OCI-LY1 (cell line): ENCODE results near the gene CHMP3.

Source experiments
- H2AFZ ChIP-seq: fragments of 200-600 bp; sonication (generic), shearing (Covaris generic); 2 replicates; pipeline ENCODE4 v1.6.0; 2014; ENCODE audit warnings: antibody characterized with exemption, mild to moderate bottlenecking, low read length
- H3F3A ChIP-seq: fragments of 200-600 bp; sonication (generic), shearing (Covaris generic); 2 replicates; pipeline ENCODE4 v1.6.0; 2014; ENCODE audit warnings: mild to moderate bottlenecking, antibody characterized with exemption, low read length, moderate library complexity; ENCODE audit not compliant: insufficient read depth
- H3K27ac ChIP-seq: fragments of 200-600 bp; sonication (generic); 2 replicates; pipeline ENCODE4 v1.5.1; 2014; ENCODE audit warnings: low read length, mixed run types, mild to moderate bottlenecking, low read depth; ENCODE audit not compliant: poor library complexity, severe bottlenecking
- H3K27me3 ChIP-seq: fragments of 200-600 bp; sonication (generic); 2 replicates; pipeline ENCODE4 v1.6.0; 2014; ENCODE audit warnings: antibody characterized with exemption, mild to moderate bottlenecking, low read length, moderate library complexity; ENCODE audit not compliant: insufficient read depth
- H3K36me3 ChIP-seq: fragments of 200-600 bp; sonication (generic); 2 replicates; pipeline ENCODE4 v1.6.1; 2014; ENCODE audit warnings: mild to moderate bottlenecking, antibody characterized with exemption, low read length, moderate library complexity, mixed read lengths; ENCODE audit not compliant: insufficient read depth
- H3K4me1 ChIP-seq: fragments of 200-600 bp; sonication (generic); 2 replicates; pipeline ENCODE4 v1.5.1; 2014; ENCODE audit warnings: mild to moderate bottlenecking, low read length, moderate library complexity; ENCODE audit not compliant: insufficient read depth, severe bottlenecking
- H3K4me2 ChIP-seq: fragments of 200-600 bp; sonication (generic), shearing (Covaris generic); 2 replicates; pipeline ENCODE4 v1.6.1; 2014; ENCODE audit warnings: low read length
- H3K4me3 ChIP-seq: fragments of 200-600 bp; sonication (generic); 2 replicates; pipeline ENCODE4 v1.5.1; 2014; ENCODE audit warnings: low read length, low read depth, mild to moderate bottlenecking, mixed read lengths; ENCODE audit not compliant: poor library complexity, severe bottlenecking
- H3K79me2 ChIP-seq: fragments of 200-600 bp; shearing (Covaris generic); 2 replicates; pipeline ENCODE4 v1.6.1; 2016; ENCODE audit warnings: mixed run types, low read length, mixed read lengths; ENCODE audit not compliant: insufficient read depth
- H3K9ac ChIP-seq: fragments of 200-600 bp; sonication (generic), shearing (Covaris generic); 2 replicates; pipeline ENCODE4 v1.6.1; 2014; ENCODE audit warnings: mild to moderate bottlenecking, low read length, mixed read lengths
- H3K9me2 ChIP-seq: fragments of 200-600 bp; sonication (generic), shearing (Covaris generic); 2 replicates; pipeline ENCODE4 v1.6.1; 2014; ENCODE audit warnings: low read depth, mild to moderate bottlenecking, low read length, mixed read lengths
- H3K9me3 ChIP-seq: fragments of 200-600 bp; shearing (Covaris generic); 2 replicates; pipeline ENCODE4 v1.6.1; 2014; ENCODE audit warnings: low read length, mixed read lengths
- H4K20me1 ChIP-seq: fragments of 200-600 bp; sonication (generic), shearing (Covaris generic); 2 replicates; pipeline ENCODE4 v1.6.0; 2016; ENCODE audit warnings: mild to moderate bottlenecking, low read length; ENCODE audit not compliant: insufficient read depth
- CTCF ChIP-seq: fragments of 200-600 bp; sonication (generic), shearing (Covaris generic); IDR thresholded peaks from 2 replicates; pipeline ENCODE4 v1.5.1; 2017; ENCODE audit warnings: mild to moderate bottlenecking, antibody characterized with exemption, low read length, moderate library complexity, mixed read lengths
- EZH2 ChIP-seq: fragments of 200-600 bp; sonication (generic), shearing (Covaris generic); IDR thresholded peaks from 2 replicates; pipeline ENCODE4 v1.8.0; 2017; ENCODE audit warnings: borderline replicate concordance, mixed run types, mild to moderate bottlenecking, antibody characterized with exemption, low read length, moderate library complexity, mixed read lengths

The CHMP3 gene

GRCh38 chr2:86482034-86482433, 81.2 kb downstream of the CHMP3 start:
- no peak overlapping the region for H3K27ac ChIP-seq
- no peak overlapping the region for H2AFZ ChIP-seq
- no peaks in the 10 kb centered on the region for H3F3A ChIP-seq
- H3K9me3 ChIP-seq = no peaks in the 10 kb centered on the region
- H4K20me1 ChIP-seq = no peaks in the 10 kb centered on the region
- peaks cover 98% of the 10 kb centered on the region for H3K36me3 ChIP-seq
- H3K79me2 ChIP-seq = no peaks in the 10 kb centered on the region
- no peaks in the 10 kb centered on the region for H3K27me3 ChIP-seq
- H3K4me3 ChIP-seq = no peak overlapping the region
- H3K9ac ChIP-seq = no peak overlapping the region
- no peak for TF ChIP-seq CTCF
- TF ChIP-seq EZH2 = no peak
- no peaks in the 10 kb centered on the region for H3K9me2 ChIP-seq
- H3K4me1 ChIP-seq = no peaks in the 10 kb centered on the region
- H3K4me2 ChIP-seq = no peak overlapping the region

DNA sequence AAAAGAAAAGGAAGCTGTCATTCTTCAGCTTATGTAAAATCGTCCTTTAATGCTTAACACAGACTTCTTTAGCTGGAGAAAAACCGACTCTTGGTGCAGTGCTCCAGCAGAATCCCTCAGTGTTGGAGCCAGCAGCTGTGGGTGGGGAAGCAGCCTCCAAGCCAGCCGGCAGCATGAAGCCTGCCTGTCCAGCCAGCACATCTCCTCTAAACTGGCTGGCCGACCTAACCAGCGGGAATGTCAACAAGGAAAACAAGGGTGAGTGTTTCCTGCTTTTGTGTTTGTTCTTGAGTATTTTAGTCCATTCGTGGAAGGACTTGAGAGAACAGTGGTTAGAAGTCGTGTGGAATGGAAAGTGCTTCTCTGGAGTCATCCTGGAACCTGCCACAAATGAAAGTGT, 83.1 kb downstream of the CHMP3 start:
- no peak for TF ChIP-seq EZH2
- no peak for TF ChIP-seq CTCF
- H3F3A ChIP-seq = no peaks in the 10 kb centered on the region
- H3K27ac ChIP-seq = no peak overlapping the region
- H3K27me3 ChIP-seq = no peaks in the 10 kb centered on the region
- no peaks in the 10 kb centered on the region for H3K9me3 ChIP-seq
- H3K4me1 ChIP-seq = no peaks in the 10 kb centered on the region
- no peak overlapping the region for H3K4me2 ChIP-seq
- no peaks in the 10 kb centered on the region for H4K20me1 ChIP-seq
- H3K79me2 ChIP-seq = no peaks in the 10 kb centered on the region
- no peak overlapping the region for H2AFZ ChIP-seq
- no peak overlapping the region for H3K9ac ChIP-seq
- peaks cover 98% of the 10 kb centered on the region for H3K36me3 ChIP-seq
- no peaks in the 10 kb centered on the region for H3K9me2 ChIP-seq
- no peak overlapping the region for H3K4me3 ChIP-seq

GRCh38 chr2:86477349-86477748, 85.9 kb downstream of the CHMP3 start:
- TF ChIP-seq EZH2 = no peak
- TF ChIP-seq CTCF = no peak
- Histone ChIP-seq H3K9me3 (no peaks in the 10 kb centered on the region), H3K9me2 (no peaks in the 10 kb centered on the region), H3K9ac (no peak overlapping the region), H3F3A (no peaks in the 10 kb centered on the region), H3K4me3 (no peak overlapping the region), H3K27ac (no peak overlapping the region), H4K20me1 (no peaks in the 10 kb centered on the region), H3K79me2 (no peaks in the 10 kb centered on the region), H3K27me3 (no peaks in the 10 kb centered on the region), H3K36me3 (peaks cover 96% of the 10 kb centered on the region), H3K4me2 (no peak overlapping the region), H3K4me1 (no peaks in the 10 kb centered on the region), H2AFZ (no peak overlapping the region)
